GM12873 (cell line): ENCODE measurements around the gene MACROD2.

Experiments
- TF ChIP-seq, protein P1 (sequence below): IDR thresholded peaks from 2 replicates; pipeline ENCODE4 v1.5.1; 2012; ENCODE audit warnings: low read depth, mild to moderate bottlenecking, moderate library complexity, low read length, control low read depth; ENCODE audit not compliant: insufficient read depth; ENCODE audit errors: missing control alignments

Gene MACROD2

DNA sequence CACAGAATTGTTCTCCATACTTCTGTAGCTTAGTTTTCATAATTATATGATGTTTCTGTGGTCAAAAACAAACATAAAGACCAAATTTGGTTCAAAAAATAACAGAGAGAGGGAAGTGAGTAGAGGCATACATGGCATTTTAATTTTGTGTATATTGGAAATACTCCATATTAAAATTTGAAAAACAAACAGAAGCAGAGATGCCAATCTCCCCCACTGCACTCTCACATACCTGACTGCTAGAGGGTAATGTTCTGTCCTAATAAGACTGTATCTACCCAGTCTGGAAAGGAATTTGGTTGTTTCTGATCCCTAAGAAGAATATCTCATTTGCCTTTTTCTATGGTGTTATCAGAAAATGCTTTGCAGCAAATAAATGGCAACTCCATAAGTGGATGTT, 1301.1 kb downstream of the MACROD2 start:
- TF ChIP-seq, protein P1, sequence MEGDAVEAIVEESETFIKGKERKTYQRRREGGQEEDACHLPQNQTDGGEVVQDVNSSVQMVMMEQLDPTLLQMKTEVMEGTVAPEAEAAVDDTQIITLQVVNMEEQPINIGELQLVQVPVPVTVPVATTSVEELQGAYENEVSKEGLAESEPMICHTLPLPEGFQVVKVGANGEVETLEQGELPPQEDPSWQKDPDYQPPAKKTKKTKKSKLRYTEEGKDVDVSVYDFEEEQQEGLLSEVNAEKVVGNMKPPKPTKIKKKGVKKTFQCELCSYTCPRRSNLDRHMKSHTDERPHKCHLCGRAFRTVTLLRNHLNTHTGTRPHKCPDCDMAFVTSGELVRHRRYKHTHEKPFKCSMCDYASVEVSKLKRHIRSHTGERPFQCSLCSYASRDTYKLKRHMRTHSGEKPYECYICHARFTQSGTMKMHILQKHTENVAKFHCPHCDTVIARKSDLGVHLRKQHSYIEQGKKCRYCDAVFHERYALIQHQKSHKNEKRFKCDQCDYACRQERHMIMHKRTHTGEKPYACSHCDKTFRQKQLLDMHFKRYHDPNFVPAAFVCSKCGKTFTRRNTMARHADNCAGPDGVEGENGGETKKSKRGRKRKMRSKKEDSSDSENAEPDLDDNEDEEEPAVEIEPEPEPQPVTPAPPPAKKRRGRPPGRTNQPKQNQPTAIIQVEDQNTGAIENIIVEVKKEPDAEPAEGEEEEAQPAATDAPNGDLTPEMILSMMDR: no peak

DNA sequence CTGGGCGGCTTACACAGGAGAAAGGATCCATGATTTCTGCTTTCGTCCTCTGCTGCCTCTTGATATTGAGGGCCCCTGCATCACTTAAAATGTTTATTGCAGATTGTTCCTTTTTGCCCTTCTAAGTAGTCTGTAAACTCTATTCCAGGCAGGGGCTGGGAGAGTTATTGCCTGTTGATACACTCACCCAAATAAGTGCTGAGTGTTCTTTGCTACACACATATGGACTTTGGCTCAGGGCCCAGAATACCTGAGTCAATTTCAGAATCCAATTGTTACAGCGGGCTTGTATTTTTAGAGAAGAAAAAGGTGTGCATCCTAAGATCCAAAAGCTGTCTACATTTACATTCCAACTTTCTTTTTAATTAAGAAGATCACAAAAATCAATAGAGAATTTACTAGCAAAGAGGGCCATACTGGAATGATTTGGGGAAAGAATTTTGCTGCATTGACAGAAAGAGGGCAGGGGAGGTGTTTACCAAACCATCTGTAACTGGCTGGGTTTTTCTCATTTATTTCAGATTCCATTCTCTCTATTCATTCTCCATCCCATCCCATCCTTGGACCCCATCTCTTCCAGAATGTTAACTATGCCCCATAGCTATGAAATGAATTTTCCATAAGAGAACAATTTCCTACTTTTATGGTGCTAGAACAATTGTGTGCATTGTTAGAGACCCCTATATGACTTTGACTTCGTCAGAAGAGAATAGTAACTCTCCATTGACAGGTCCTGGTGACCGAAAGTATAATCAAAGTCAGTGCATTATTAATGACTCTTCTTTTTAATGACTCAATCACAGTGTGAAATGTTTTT, 1302.0 kb downstream of the MACROD2 start:
- TF ChIP-seq, protein P1: no peak

DNA sequence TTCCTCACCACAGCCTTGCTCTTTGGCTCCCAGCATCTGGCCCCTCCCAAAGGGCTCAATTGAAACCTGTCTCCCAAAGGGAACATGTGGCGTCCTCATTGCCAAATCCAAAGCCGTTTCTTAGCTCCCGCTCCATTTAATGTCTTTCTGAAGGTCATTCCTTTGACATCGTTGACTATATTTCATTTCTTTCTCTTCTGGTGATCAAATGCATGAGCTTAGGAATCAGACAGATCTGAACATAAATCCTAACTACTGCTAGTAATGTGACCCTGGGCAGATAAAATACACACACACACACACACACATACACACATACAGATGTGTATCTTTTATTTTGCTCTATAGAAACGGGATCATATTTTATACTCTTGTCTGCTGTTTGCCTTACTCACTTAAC, 1306.8 kb downstream of the MACROD2 start:
- TF ChIP-seq, protein P1: no peak

DNA sequence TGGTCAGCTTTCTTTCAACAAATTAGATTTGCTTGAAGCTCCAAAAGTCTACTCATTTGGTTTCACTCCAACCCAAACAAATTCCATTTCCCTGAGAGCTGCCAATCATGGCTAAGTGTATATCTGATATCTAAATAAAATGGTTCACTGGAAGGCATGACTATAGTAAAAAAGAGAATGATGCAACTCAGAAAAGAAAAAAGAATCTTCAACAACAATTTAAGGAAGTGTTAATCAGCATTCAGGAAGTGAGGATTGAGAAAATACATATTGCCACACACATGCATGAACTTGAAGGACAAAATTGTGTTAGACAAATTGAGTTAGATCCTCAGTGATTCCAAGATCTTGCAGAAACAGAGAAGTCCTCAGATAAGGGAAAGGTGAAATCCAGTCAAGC, 1315.0 kb downstream of the MACROD2 start:
- TF ChIP-seq, protein P1: no peak

DNA sequence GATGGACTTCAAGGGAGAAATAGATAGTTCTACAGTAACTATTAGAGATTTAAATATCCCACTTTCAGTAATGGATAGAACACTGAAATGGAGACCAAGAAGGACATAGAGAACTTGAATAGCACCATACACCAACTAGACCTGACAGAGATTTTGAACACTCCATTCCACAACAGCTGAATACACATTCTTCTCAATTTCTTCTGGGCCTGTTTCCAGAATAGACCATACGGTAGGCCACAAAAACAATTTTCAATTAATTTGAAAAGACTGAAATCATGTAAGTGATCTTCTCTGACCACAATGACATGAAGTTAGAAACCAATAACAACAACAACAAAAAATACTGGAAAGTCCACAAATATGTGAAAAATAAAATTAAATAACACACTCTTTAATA, 1321.2 kb downstream of the MACROD2 start:
- TF ChIP-seq, protein P1: no peak

DNA sequence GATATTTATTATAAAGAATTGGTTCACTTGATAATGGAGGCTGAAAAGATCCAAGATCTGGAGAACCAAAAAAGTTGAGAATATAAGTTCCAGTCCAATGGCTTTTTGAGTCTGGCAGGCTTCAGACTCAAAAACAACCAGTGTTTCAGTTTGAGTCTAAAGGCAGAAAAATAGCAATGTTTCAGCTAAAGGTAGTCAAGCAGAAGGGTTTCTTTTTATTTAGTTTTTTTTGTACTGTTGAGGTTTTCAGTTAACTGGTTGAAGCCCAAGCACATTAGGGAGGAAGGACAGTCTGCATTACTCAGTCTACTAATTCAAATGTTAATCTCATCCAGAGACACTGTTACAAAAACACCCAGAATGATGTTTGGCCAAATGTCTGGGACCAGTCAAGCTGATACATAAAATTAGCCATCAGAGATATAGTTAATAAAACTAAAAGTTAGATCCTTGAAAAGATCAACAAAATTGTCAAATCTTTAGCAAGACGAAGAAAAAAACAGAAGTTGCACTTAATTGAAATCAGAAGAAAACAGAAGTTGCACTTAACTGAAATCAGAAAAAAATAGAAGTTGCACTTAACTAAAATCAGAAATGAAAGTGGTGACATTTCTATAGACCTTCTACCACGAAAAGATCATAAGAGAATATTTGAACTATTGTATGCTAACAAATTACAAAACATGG, 1322.4 kb downstream of the MACROD2 start:
- TF ChIP-seq, protein P1: no peak

DNA sequence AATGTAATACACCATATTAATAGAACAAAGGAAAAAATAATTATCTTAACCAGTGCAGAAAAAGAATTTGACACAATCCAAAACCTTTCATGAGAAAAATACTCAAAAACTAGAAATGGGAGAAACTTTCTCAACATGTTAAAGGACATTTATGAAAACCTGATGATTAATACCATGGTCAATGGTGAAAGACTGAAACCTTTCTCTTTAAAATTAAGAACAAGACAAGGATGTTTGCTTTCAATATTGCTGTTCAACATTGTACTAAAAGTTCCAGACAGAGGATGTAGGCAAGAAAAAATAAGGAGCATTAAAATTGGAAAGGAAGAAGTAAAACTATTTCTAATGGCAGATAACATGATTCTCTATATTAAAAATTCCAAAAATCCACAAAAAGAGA, 1323.4 kb downstream of the MACROD2 start:
- TF ChIP-seq, protein P1: no peak
